Activated CD8-positive, alpha-beta memory T cell treated with anti-CD3 and anti-CD28 coated beads for 24 hours (primary cell): Measurements from ENCODE around the gene COL16A1.

Experiments
- DNase-seq: peaks from one replicate; pipeline ENCODE4 v3.0.0-alpha.2; 2020

COL16A1 gene

GRCh38 chr1:31621498-31621820 lies 82.4 kb downstream of the COL16A1 start:
- DNase-seq = no peak

GRCh38 chr1:31620631-31621497 lies 83.0 kb downstream of the COL16A1 start:
- peak; percentile 47 for DNase-seq

- DNase-seq = peak; percentile 53
Observed at GRCh38 chr1:31618916-31619846, 84.6 kb downstream of the COL16A1 start.

GRCh38 chr1:31617916-31618746 lies 85.7 kb downstream of the COL16A1 start:
- DNase-seq = peak; percentile 81

GRCh38 chr1:31617218-31617915 lies 86.5 kb downstream of the COL16A1 start, which contains the start of gene HCRTR1:
HCRTR1 (plus strand) TSS chr1:31617689; CDS start chr1:31619193, 1,504 bp downstream.
- DNase-seq = no peak

GRCh38 chr1:31615939-31616338 lies 87.9 kb downstream of the COL16A1 start:
- DNase-seq = no peak

- DNase-seq = no peak
Observed at GRCh38 chr1:31615414-31615813, 88.4 kb downstream of the COL16A1 start.

- peak; percentile 53 for DNase-seq
Observed at GRCh38 chr1:31614414-31615005, 89.3 kb downstream of the COL16A1 start.

GRCh38 chr1:31609514-31610118 lies 94.2 kb downstream of the COL16A1 start:
- no peak for DNase-seq

GRCh38 chr1:31607360-31607759 lies 96.5 kb downstream of the COL16A1 start:
- no peak for DNase-seq

GRCh38 chr1:31605908-31606427 lies 97.8 kb downstream of the COL16A1 start:
- DNase-seq = no peak
